GM21619 (cell line): ENCODE measurements around the gene CRY2.

ENCODE experiments used
- ATAC-seq: cut with Tn5 transposase; IDR thresholded peaks from one replicate; pipeline ENCODE4 v1.9.1; 2021; ENCODE audit not compliant: unreplicated experiment

The CRY2 gene

GRCh38 chr11:45877221-45877620 lies 29.9 kb downstream of the CRY2 start:
- no peak for ATAC-seq

- ATAC-seq, result no peak
Measured at GRCh38 chr11:45877845-45878244, 30.6 kb downstream of the CRY2 start.

GRCh38 chr11:45879803-45880686 lies 32.8 kb downstream of the CRY2 start:
- ATAC-seq, result no peak

GRCh38 chr11:45880772-45881570 lies 33.7 kb downstream of the CRY2 start:
- ATAC-seq, result no peak

GRCh38 chr11:45881708-45882368 lies 34.6 kb downstream of the CRY2 start:
- no peak for ATAC-seq

- ATAC-seq, result no peak
Measured at GRCh38 chr11:45884596-45885185, 37.4 kb downstream of the CRY2 start.

- ATAC-seq, result no peak
Measured at GRCh38 chr11:45885274-45885920, 38.1 kb downstream of the CRY2 start, which contains the start of gene MAPK8IP1. MAPK8IP1 (plus strand) TSS chr11:45885651; CDS start chr11:45885821, 170 bp downstream.

- ATAC-seq, result no peak
Measured at GRCh38 chr11:45885921-45886721, 38.8 kb downstream of the CRY2 start.

- no peak for ATAC-seq
Measured at GRCh38 chr11:45886816-45887520, 39.7 kb downstream of the CRY2 start.

GRCh38 chr11:45887587-45887986 lies 40.3 kb downstream of the CRY2 start:
- no peak for ATAC-seq

GRCh38 chr11:45889555-45889954 lies 42.3 kb downstream of the CRY2 start:
- no peak for ATAC-seq

GRCh38 chr11:45889966-45890365 lies 42.7 kb downstream of the CRY2 start:
- ATAC-seq, result no peak

GRCh38 chr11:45890886-45891550 lies 43.7 kb downstream of the CRY2 start:
- ATAC-seq, result no peak

- ATAC-seq, result no peak
Measured at GRCh38 chr11:45892856-45893255, 45.6 kb downstream of the CRY2 start.

- ATAC-seq, result no peak
Measured at GRCh38 chr11:45894555-45895247, 47.4 kb downstream of the CRY2 start.

- no peak for ATAC-seq
Measured at GRCh38 chr11:45895553-45896259, 48.4 kb downstream of the CRY2 start.

GRCh38 chr11:45896422-45896984 lies 49.2 kb downstream of the CRY2 start:
- ATAC-seq, result no peak
